ENCODE results near the gene SNX6. TPM values are rescaled to one million over a fixed set of nuclear protein-coding genes. Genes with fewer than 3 reads are reported as not detected.

SNX6 gene
- total and polyA plus RNA-seq, 2 donors (not counting 3 experiments of a cell fraction or from before 2014, with no cell fraction given): 95.1 to 120 TPM

DNA sequence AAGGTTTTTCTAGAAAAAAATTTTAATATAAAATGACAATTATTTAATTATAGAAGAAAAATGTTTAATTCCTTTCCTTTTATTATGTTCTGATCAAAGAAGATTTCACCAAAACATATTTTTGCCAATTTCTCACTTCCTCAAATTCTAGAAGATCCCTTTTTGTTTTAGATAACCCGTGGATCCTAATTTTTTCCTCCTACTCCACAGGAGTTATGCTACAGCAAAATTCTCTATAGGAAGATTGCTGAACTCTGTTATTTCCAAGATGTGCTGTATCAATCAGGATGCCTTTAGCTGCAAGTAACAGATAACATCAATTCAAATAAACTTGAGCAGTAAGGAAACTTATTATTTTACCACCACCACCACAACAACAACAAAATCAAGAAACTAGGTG is 3.8 kb upstream of the SNX6 start:
- Histone ChIP-seq H2AFZ (ENCODE audit: low read depth, low read length) (no peak overlapping the region), H3K4me2 (ENCODE audit: insufficient read depth, low read length) (no peak overlapping the region), H3K4me1 (ENCODE audit: control insufficient read depth, extremely low read depth, insufficient read depth, low read length) (peaks cover 7% of the 10 kb centered on the region), H3K4me3 (replicated peaks in 1 of 3; ENCODE audit: insufficient read depth in 1 of 3, low read depth in 1 of 3, low read length in 3 of 3) (no peak overlapping the region), H3K27me3 (ENCODE audit: control insufficient read depth in 2 of 2, insufficient read depth in 2 of 2, low read length in 2 of 2) (no peaks in the 10 kb centered on the region), H3K27ac (ENCODE audit: insufficient read depth, low read depth, low read length) (no peak overlapping the region), H3K9ac (replicated peaks; ENCODE audit: extremely low read depth, insufficient read depth, low read length) (no peak overlapping the region), H3K79me2 (ENCODE audit: control insufficient read depth, insufficient read depth, low read length) (peaks cover 11% of the 10 kb centered on the region), H3K9me1 (replicated peaks; ENCODE audit: control insufficient read depth, extremely low read depth, insufficient read depth, low read length) (no peaks in the 10 kb centered on the region), H3K9me3 (replicated peaks; ENCODE audit: control insufficient read depth, insufficient read depth, low read length) (no peaks in the 10 kb centered on the region), H3K36me3 (ENCODE audit: control insufficient read depth in 2 of 2, extremely low read depth in 1 of 2, insufficient read depth in 2 of 2, low read length in 2 of 2) (no peaks in the 10 kb centered on the region), H4K20me1 (replicated peaks; ENCODE audit: control insufficient read depth, extremely low read depth, insufficient read depth, low read length) (no peaks in the 10 kb centered on the region)
- ChIA-PET POLR2A (no interaction called here), CTCF (no interaction called here)
- no TSS peak for BruUV-seq (replicated peaks)
- no peak for FAIRE-seq
- no peak for DNase-seq (ENCODE audit: low read depth, low spot score)
- intact Hi-C loops (cut with micrococcal nuclease): loop anchor here (5.0 kb wide), 1 partner anchor 34 kb away; no protein-coding TSS in a partner anchor
- dilution Hi-C loops (cut with MboI; ENCODE audit: extremely low pct_ligation_motif_present, low sequenced_read_pairs): no loop called here
- TF ChIP-seq, protein P1, sequence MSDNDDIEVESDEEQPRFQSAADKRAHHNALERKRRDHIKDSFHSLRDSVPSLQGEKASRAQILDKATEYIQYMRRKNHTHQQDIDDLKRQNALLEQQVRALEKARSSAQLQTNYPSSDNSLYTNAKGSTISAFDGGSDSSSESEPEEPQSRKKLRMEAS (IDR thresholded peaks at IDR 0.05; ENCODE audit: insufficient read depth, insufficient read length): no peak
- TF ChIP-seq JUN (IDR thresholded peaks at IDR 0.05; ENCODE audit: borderline replicate concordance, insufficient read depth, insufficient read length, low read depth) (no peak), EZH2 (IDR thresholded peaks at IDR 0.05; ENCODE audit: borderline replicate concordance, low read depth, low read length, severe bottlenecking) (no peak), GATA2 (IDR thresholded peaks at IDR 0.05; ENCODE audit: insufficient read depth, insufficient read length, low read depth, low read length) (no peak), FOS (IDR thresholded peaks at IDR 0.05; ENCODE audit: borderline replicate concordance, insufficient read depth, low read length) (no peak), POLR2A (IDR thresholded peaks at IDR 0.05; ENCODE audit: low read depth, low read length) (no peak), MYC (IDR thresholded peaks at IDR 0.05; ENCODE audit: low read depth, low read length) (no peak)
- TF ChIP-seq, protein P2, sequence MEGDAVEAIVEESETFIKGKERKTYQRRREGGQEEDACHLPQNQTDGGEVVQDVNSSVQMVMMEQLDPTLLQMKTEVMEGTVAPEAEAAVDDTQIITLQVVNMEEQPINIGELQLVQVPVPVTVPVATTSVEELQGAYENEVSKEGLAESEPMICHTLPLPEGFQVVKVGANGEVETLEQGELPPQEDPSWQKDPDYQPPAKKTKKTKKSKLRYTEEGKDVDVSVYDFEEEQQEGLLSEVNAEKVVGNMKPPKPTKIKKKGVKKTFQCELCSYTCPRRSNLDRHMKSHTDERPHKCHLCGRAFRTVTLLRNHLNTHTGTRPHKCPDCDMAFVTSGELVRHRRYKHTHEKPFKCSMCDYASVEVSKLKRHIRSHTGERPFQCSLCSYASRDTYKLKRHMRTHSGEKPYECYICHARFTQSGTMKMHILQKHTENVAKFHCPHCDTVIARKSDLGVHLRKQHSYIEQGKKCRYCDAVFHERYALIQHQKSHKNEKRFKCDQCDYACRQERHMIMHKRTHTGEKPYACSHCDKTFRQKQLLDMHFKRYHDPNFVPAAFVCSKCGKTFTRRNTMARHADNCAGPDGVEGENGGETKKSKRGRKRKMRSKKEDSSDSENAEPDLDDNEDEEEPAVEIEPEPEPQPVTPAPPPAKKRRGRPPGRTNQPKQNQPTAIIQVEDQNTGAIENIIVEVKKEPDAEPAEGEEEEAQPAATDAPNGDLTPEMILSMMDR (IDR thresholded peaks at IDR 0.05; ENCODE audit: extremely low read depth in 1 of 2, insufficient read depth in 1 of 2, low read depth in 1 of 2, low read length in 2 of 2): no peak

All from endothelial cell of umbilical vein (primary cell).